Left lung (tissue), 10 donors: ENCODE results near the gene GBE1. TPM values are rescaled to one million over a fixed set of nuclear protein-coding genes. Genes with fewer than 3 reads are reported as not detected.
A peak's percentile ranks its signal among the peaks of the same experiment; 100 is the strongest.

Source experiments
- ATAC-seq: fragments of 200-7000 bp; cut with Tn5 transposase; one replicate; pipeline ENCODE4 v1.9.1; 2020; ENCODE audit warnings: moderate library complexity
- DNase-seq, 4 donors: peaks; one replicate each; pipeline ENCODE4 v3.0.0-alpha.2; 2013 to 2020
- H3K27ac ChIP-seq, 2 donors: fragments of 200-600 bp; sonication (generic) in 1 of 2; one replicate each; pipeline versions ENCODE4 v1.5.0 to v1.8.0; 2020 to 2021
- H3K27me3 ChIP-seq, 2 donors: fragments of 200-600 bp; sonication (generic) in 1 of 2; one replicate each; pipeline versions ENCODE4 v1.5.0 to v1.8.0; 2020 to 2021
- H3K36me3 ChIP-seq, 2 donors: fragments of 200-600 bp; sonication (generic) in 1 of 2; one replicate each; pipeline versions ENCODE4 v1.5.0 to v1.8.0; 2020 to 2021
- H3K4me1 ChIP-seq, 2 donors: fragments of 200-600 bp; one replicate each; pipeline ENCODE4 v1.8.0; 2021
- H3K4me3 ChIP-seq, 2 donors: fragments of 200-600 bp; sonication (generic) in 1 of 2; one replicate each; pipeline versions ENCODE4 v1.5.0 to v1.8.0; 2020 to 2021; ENCODE audit warnings: mild to moderate bottlenecking in 1 of 2
- H3K9me3 ChIP-seq, 2 donors: fragments of 200-600 bp; sonication (generic) in 1 of 2; one replicate each; pipeline versions ENCODE4 v1.5.0 to v1.8.0; 2020 to 2021
- CTCF ChIP-seq, 2 donors: fragments of 200-600 bp; sonication (generic) in 1 of 2; IDR thresholded peaks; one replicate each; pipeline versions ENCODE4 v1.5.0 to v1.8.0; 2021; ENCODE audit warnings: antibody characterized with exemption in 2 of 2
- intact Hi-C, 2 donors: fragments of 100-400 bp; cut with DNase I; formaldehyde crosslinking; loops; one replicate each; pipeline versions ENCODE4 v1.11.2 to v1.14.2; 2022
- polyA plus RNA-seq, 6 donors: library from polyadenylated mRNA; unstranded; fragments of 120-200 nt; gene quantifications; one replicate each; pipeline ENCODE4 v1.2.1, GENCODE V29; 2013; ENCODE audit not compliant: insufficient read length in 6 of 6
- total RNA-seq, 2 donors: library from RNA; stranded (reverse); fragmentation: NEBNext Ultra II Directional; extraction: Animal tissue kit (Norgen Biotek cat#: 25700); gene quantifications; one replicate each; pipeline ENCODE4 v1.2.1, GENCODE V29; 2021
- donor health status: DM: no; HTN: yes; CAD: no.
- donor health status: DM: no; HTN: no; CAD: no.

GBE1 gene
- total and polyA plus RNA-seq, 8 donors, result 13.3 to 53.1 (median 16.3) TPM

- no peak overlapping the region for H3K4me3 ChIP-seq
Measured at GRCh38 chr3:81492040-81492439, 269.4 kb downstream of the GBE1 start.

GRCh38 chr3:81490541-81491288, 270.7 kb downstream of the GBE1 start:
- intact Hi-C loops, result no loop called here
- no peaks in the 10 kb centered on the region for H3K27me3 ChIP-seq
- DNase-seq (peak; percentile 19 to 86 (median 76)), ATAC-seq (peak; percentile 97)
- H3K36me3 ChIP-seq, result no peaks in the 10 kb centered on the region
- peak overlapping the region in 1 of 2 donors; percentile 15 for H3K27ac ChIP-seq
- peaks cover 0 to 23% of the 10 kb centered on the region in 2 donors for H3K4me1 ChIP-seq
- TF ChIP-seq CTCF (IDR thresholded peaks at IDR 0.05), result peak; percentile 61 to 72
- H3K9me3 ChIP-seq, result no peaks in the 10 kb centered on the region
- no peak overlapping the region for H3K4me3 ChIP-seq

More at GRCh38 chr3:81492040-81492439, 269.4 kb downstream of the GBE1 start:
- Histone ChIP-seq H3K27ac (peak overlapping the region; percentile 22 to 45), H3K36me3 (peaks cover 0 to 4% of the 10 kb centered on the region in 2 donors), H3K4me1 (peaks cover 0 to 23% of the 10 kb centered on the region in 2 donors), H3K27me3 (no peaks in the 10 kb centered on the region), H3K9me3 (no peaks in the 10 kb centered on the region)
- intact Hi-C loops, result no loop called here
- ATAC-seq (peak; percentile 28), DNase-seq (peak in 1 of 4 donors; percentile 30)
- no peak for TF ChIP-seq CTCF (IDR thresholded peaks at IDR 0.05)

- Histone ChIP-seq H3K36me3 (no peaks in the 10 kb centered on the region), H3K27ac (peak overlapping the region in 1 of 2 donors; percentile 0), H3K4me1 (peaks cover 0 to 4% of the 10 kb centered on the region in 2 donors), H3K27me3 (no peaks in the 10 kb centered on the region), H3K9me3 (no peaks in the 10 kb centered on the region), H3K4me3 (no peak overlapping the region)
- DNase-seq, result peak in 1 of 4 donors; percentile 41
- peak; percentile 76 for ATAC-seq
- no peak for TF ChIP-seq CTCF (IDR thresholded peaks at IDR 0.05)
- intact Hi-C loops, result no loop called here
Measured at GRCh38 chr3:81485444-81485865, 276.0 kb downstream of the GBE1 start.

- Histone ChIP-seq H3K27ac (no peak overlapping the region), H3K4me1 (peaks cover 0 to 4% of the 10 kb centered on the region in 2 donors), H3K9me3 (no peaks in the 10 kb centered on the region), H3K27me3 (no peaks in the 10 kb centered on the region), H3K4me3 (no peak overlapping the region), H3K36me3 (no peaks in the 10 kb centered on the region)
- intact Hi-C loops, result no loop called here
- DNase-seq (no peak), ATAC-seq (no peak)
- TF ChIP-seq CTCF (IDR thresholded peaks at IDR 0.05), result no peak
Measured at GRCh38 chr3:81484520-81484919, 276.9 kb downstream of the GBE1 start.

- Histone ChIP-seq H3K9me3 (no peaks in the 10 kb centered on the region), H3K27me3 (no peaks in the 10 kb centered on the region), H3K4me1 (peaks cover 0 to 4% of the 10 kb centered on the region in 2 donors), H3K36me3 (no peaks in the 10 kb centered on the region), H3K4me3 (no peak overlapping the region), H3K27ac (no peak overlapping the region)
- intact Hi-C loops, result no loop called here
- DNase-seq, result no peak
- ATAC-seq, result no peak
- TF ChIP-seq CTCF (IDR thresholded peaks at IDR 0.05), result no peak
Measured at GRCh38 chr3:81483046-81483445, 278.4 kb downstream of the GBE1 start.
